AG10803 (cell line): ENCODE measurements around the gene HSF4.

Experiments used
- DNase-seq: peaks from one replicate; pipeline ENCODE4 v3.0.0; 2010; ENCODE audit warnings: low read depth
- H3K4me3 ChIP-seq: 2 replicates; pipeline ENCODE4 v1.5.1; 2011; ENCODE audit warnings: mild to moderate bottlenecking, low read length, control low read depth
- TF ChIP-seq, protein P1 (sequence below): conservative IDR thresholded peaks from 2 replicates; pipeline ENCODE4 v1.5.1; 2011; ENCODE audit warnings: mild to moderate bottlenecking, low read length, control low read depth, inconsistent platforms

Gene HSF4

GRCh38 chr16:67202956-67203493 is 38.5 kb downstream of the HSF4 start:
- no peak for DNase-seq
- TF ChIP-seq, protein P1, sequence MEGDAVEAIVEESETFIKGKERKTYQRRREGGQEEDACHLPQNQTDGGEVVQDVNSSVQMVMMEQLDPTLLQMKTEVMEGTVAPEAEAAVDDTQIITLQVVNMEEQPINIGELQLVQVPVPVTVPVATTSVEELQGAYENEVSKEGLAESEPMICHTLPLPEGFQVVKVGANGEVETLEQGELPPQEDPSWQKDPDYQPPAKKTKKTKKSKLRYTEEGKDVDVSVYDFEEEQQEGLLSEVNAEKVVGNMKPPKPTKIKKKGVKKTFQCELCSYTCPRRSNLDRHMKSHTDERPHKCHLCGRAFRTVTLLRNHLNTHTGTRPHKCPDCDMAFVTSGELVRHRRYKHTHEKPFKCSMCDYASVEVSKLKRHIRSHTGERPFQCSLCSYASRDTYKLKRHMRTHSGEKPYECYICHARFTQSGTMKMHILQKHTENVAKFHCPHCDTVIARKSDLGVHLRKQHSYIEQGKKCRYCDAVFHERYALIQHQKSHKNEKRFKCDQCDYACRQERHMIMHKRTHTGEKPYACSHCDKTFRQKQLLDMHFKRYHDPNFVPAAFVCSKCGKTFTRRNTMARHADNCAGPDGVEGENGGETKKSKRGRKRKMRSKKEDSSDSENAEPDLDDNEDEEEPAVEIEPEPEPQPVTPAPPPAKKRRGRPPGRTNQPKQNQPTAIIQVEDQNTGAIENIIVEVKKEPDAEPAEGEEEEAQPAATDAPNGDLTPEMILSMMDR: no peak
- H3K4me3 ChIP-seq: no peak overlapping the region

DNA sequence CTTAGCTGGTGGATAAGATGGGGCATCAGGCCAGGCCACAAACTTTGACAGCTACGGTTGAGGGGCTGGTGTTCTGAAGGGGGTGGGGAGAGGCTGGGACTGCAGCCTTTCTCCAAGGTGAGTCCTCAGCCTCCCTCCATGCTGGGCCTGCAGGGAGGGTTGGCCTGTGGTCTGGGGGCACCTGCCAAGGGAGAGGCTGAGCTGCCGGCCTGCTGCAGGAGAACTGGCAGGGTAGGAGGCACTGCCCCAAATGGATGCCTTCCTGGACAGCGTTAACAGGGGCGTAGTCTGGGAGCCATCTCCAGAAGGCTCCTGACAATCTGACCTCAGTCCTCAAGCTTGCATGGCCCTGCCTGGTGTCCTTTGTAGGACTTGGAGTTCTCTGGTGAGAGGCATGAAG is 39.5 kb downstream of the HSF4 start:
- no peak overlapping the region for H3K4me3 ChIP-seq
- TF ChIP-seq, protein P1: no peak
- no peak for DNase-seq

DNA sequence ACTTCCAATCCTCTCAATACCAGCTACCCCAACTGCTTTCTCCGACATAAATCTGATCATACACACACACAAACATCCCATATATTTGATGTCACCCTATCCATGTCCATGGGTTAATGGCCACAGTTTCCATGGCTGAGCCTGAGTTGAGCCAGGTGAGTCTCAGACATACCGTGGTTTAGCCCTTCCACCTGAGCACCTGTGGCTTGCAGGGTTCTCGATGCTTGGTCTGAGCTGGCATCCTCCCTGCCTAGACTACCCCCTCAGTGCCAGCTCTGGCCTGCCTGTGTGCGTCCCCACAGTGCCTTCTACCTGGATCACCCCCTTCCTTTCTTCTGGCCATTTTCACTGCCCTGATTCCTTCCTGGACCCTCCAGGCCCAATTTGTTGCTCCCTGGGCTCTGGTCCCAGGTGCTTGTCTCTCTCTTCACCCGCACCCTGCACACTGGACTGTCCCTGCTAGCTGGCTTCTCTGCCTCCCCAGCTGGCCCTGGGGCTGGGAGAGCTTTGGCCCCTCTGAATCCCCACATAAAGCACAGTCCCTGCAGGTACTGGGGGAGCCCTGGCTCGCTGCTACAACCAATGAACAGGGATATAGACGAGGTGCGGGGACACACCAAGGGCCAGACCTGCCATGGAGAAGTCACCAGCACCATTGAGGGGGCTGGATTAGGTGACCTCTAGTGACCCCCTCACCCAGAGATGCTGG is 41.7 kb downstream of the HSF4 start:
- H3K4me3 ChIP-seq: no peak overlapping the region
- TF ChIP-seq, protein P1: no peak
- DNase-seq: no peak

GRCh38 chr16:67206838-67207248 is 42.3 kb downstream of the HSF4 start:
- H3K4me3 ChIP-seq: no peak overlapping the region
- DNase-seq: no peak
- TF ChIP-seq, protein P1: no peak

DNA sequence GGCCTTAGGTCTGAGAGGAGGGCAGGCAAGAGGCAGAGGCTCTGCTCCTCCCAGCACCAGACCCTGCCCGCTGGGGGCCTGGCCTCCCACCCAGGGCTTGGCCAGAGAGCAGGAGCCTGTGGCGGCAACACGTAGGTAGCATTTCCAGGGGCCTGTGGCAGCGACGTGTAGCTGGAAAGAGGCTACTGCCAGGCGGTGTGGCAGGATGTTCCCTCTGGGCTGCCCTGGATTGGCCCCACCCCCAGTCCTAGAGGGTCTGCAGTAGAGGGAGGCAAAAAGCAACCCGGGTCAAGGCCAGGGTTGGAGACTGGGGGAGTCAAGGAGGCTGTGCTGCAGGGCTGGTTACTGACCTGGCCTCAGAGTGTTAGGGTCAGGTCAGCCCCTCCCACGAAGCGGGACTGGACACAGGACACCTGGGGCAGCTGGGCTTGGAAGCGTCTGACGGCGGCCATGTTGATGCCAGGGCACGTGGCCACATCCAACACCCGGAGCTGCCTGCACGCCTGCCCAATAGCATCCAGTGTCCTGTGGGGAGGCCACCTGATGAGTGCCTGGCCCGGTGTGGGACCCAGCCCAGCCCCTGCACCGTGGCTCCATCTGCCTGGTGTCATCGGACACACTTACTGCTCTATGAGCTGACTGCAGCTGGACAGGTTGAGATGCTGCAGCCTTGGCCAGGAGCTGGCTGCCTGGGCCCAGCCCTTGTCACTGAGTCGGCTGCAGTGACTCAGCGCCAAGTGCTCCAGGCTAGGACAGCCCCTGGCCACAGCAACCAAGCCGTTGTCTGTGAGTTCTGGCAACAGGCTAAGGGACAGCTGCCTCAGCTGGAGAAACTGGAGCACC is 42.9 kb downstream of the HSF4 start:
- TF ChIP-seq, protein P1: no peak
- peak; percentile 35 for DNase-seq

DNA sequence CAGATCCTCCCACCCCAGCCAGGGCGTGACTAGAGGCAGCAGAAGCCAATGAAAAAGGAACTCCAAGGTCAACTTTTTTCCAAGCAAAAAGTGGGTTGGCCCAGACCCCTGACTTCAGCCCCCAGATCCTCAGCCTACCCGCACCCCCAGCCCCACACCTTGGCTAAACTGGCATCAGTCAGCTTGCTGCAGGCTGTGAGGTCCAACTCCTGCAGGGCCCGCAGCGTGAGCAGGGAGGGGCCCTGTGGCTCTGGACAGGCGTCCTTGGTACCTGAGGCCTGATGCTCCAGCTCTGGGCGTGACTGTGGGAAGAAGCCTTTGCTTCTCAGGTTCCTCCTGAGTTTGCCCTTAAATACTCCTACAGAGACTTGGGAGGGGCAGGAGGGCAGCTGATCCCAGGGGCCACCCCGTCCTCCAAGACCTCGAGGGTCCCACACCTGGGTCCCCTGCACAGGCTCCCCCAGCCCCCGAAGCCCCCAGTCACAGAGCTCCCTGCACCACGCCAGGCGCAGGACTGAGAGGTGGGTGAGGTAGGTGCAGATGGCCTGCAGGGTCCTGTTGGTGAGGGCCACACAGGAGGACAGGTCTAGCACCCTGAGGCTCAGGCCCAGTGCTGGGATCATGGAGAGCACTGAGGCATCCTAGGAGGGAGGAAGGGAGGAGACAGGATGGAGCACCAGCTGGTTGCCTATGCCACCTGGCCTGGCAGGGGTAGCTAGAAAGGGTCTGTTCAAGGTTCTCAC is 43.8 kb downstream of the HSF4 start:
- TF ChIP-seq, protein P1: no peak
- H3K4me3 ChIP-seq: no peak overlapping the region
- no peak for DNase-seq

More for the DNA sequence above, 42.9 kb downstream of the HSF4 start:
- H3K4me3 ChIP-seq: no peak overlapping the region
